NT2/D1 (cell line): Measurements from ENCODE around the gene PAQR8.

Experiments
- DNase-seq: peaks from one replicate; pipeline ENCODE4 v3.0.0-alpha.2; 2011; ENCODE audit warnings: low read depth, low spot score
- H3K27me3 ChIP-seq: 2 replicates; pipeline ENCODE4 v1.6.0; 2011; ENCODE audit warnings: mild to moderate bottlenecking; ENCODE audit not compliant: insufficient read length, insufficient read depth
- H3K36me3 ChIP-seq: 2 replicates; pipeline ENCODE4 v1.6.1; 2011; ENCODE audit warnings: mild to moderate bottlenecking, low read length, mixed read lengths; ENCODE audit not compliant: insufficient read depth, insufficient read length
- H3K4me1 ChIP-seq: 2 replicates; pipeline ENCODE4 v1.5.1; 2011; ENCODE audit not compliant: insufficient read depth, insufficient read length
- H3K4me3 ChIP-seq: 2 replicates; pipeline ENCODE4 v1.5.1; 2011; ENCODE audit warnings: low read depth; ENCODE audit not compliant: insufficient read length
- H3K9ac ChIP-seq: 2 replicates; pipeline ENCODE4 v1.6.0; 2011; ENCODE audit warnings: low read depth; ENCODE audit not compliant: insufficient read length
- H3K9me3 ChIP-seq: 2 replicates; pipeline ENCODE4 v1.5.1; 2011; ENCODE audit warnings: mild to moderate bottlenecking, low read length; ENCODE audit not compliant: insufficient read depth
- SUZ12 ChIP-seq: IDR thresholded peaks from 2 replicates; pipeline ENCODE4 v1.6.1; 2011; ENCODE audit not compliant: insufficient read length, insufficient read depth; ENCODE audit errors: extremely low read depth
- YY1 ChIP-seq: IDR thresholded peaks from 2 replicates; pipeline ENCODE4 v1.6.1; 2011; ENCODE audit not compliant: insufficient read length, insufficient read depth
- ZNF274 ChIP-seq: IDR thresholded peaks from 2 replicates; pipeline ENCODE4 v1.6.1; 2011; ENCODE audit warnings: mild to moderate bottlenecking, low read depth, low read length

The PAQR8 gene

DNA sequence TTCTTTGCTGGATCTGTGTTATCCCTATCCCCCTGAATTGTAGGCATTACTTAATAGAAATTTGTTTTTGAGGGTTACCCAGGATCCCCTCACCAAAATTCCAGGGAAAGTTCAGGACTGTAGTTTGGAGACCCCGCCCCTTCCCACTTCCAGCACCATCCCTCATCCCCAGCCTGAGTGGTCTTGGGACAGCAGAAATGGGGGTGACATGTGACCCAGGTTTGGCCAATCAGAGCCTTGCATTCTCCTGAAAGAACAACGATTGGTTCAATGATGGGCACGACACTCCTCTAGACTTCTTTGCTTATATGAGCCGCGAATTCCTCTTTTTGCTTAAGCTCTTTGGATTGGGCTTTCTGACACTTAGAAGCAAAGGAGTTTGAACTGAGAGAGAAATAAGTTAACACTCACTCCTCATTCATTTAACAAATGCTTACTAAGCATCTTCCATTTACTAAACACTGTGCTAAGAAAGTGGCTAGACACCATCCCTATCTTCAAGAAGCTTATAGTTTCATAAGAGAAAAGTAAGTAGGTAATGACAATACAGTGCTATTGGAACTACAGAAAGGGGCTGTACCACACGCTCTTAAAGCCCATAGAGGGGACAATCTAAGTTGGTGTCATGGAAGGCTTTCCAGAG is 24.9 kb upstream of the PAQR8 start:
- H3K27me3 ChIP-seq = no peaks in the 10 kb centered on the region
- no peak overlapping the region for H3K4me3 ChIP-seq
- H3K9ac ChIP-seq = no peak overlapping the region
- H3K4me1 ChIP-seq = no peaks in the 10 kb centered on the region
- no peaks in the 10 kb centered on the region for H3K36me3 ChIP-seq
- TF ChIP-seq SUZ12 (no peak), ZNF274 (no peak), YY1 (no peak)
- H3K9me3 ChIP-seq = no peaks in the 10 kb centered on the region
- DNase-seq = no peak

DNA sequence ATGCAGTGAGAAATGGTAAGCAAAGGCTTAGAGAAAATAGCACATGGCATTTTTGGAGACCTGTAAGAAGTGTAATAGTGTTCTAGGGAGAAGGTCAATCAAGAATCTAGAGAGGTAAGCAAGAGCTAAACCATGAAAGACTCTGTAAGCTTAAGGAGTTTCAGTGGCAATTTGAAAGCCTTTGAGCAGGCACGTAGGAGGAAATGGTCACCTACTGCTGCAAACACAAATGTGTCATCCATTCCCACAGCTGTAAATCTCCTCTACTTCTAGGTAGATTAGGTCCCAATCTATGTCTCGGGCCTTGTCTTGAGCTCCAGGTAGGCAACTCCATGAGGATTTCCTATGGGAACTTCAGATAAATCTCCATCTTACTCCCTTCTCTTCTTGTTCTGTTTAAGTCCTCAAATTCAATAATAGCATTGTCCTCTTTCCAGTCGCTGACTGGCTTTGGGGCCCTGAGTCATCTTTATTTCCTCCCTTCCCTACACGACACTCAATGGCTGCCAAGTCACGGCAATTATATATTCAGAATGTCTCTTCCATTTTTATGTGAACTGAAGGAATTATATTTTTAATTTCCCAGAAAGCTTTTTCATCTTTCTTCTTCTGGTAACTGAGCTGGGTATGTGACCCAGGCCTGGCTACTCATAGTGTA is 24.2 kb upstream of the PAQR8 start:
- Histone ChIP-seq H3K27me3 (no peaks in the 10 kb centered on the region), H3K4me1 (no peaks in the 10 kb centered on the region), H3K9me3 (no peaks in the 10 kb centered on the region), H3K9ac (no peak overlapping the region), H3K4me3 (no peak overlapping the region), H3K36me3 (no peaks in the 10 kb centered on the region)
- no peak for DNase-seq
- TF ChIP-seq SUZ12 = no peak
- TF ChIP-seq YY1 = no peak
- TF ChIP-seq ZNF274 = no peak

DNA sequence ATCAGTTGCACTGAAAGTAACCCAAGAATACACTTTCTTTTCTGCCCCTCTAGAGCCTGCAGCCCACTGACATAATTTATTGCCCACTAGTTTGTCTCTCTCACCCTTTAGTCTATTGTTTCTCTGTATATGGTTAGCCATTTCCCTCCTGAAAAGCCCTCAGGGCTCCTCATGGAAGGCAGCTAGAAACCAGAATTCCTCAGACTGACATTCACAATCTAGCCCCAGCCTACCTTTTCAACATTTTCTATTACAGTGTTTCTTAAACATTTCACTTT is 21.4 kb upstream of the PAQR8 start:
- Histone ChIP-seq H3K36me3 (no peaks in the 10 kb centered on the region), H3K4me1 (no peaks in the 10 kb centered on the region), H3K27me3 (no peaks in the 10 kb centered on the region), H3K4me3 (no peak overlapping the region), H3K9ac (no peak overlapping the region), H3K9me3 (no peaks in the 10 kb centered on the region)
- TF ChIP-seq ZNF274 (no peak), SUZ12 (no peak), YY1 (no peak)
- DNase-seq = no peak

DNA sequence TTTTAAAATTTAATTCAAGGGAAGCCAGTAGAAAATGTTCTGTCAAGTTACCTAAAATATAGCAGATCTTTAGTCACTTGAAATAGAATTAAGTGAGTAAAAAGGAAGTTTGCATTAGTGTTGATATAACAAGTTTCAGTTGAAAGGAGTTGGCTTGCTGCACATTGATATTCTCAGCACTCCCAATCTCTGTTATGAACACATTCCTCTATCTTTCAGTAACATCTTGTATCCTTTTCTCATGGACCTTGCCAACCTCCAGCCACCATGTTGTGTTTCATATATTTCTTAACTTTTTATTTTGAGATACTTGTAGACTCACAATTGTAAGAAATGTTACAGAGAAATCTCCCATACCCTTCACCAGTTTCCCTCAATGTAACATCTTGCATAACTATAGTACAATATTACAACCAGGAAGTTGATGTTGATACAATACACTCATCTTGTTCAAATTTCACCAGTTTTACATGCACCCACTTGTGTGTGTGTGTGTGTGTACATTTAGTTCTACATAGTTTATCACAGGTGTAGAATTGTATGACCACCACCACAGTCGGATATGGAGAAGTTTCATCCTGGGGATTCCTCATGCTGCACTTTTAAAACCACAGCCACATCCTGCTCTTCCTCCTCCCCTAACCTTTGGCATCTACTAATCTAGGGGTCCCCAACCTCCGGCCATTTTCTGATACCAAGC is 20.2 kb upstream of the PAQR8 start:
- DNase-seq = no peak
- no peaks in the 10 kb centered on the region for H3K36me3 ChIP-seq
- H3K4me1 ChIP-seq = no peaks in the 10 kb centered on the region
- no peak overlapping the region for H3K9ac ChIP-seq
- H3K9me3 ChIP-seq = no peaks in the 10 kb centered on the region
- H3K4me3 ChIP-seq = no peak overlapping the region
- no peak for TF ChIP-seq SUZ12
- TF ChIP-seq YY1 = no peak
- TF ChIP-seq ZNF274 = no peak
- no peaks in the 10 kb centered on the region for H3K27me3 ChIP-seq

DNA sequence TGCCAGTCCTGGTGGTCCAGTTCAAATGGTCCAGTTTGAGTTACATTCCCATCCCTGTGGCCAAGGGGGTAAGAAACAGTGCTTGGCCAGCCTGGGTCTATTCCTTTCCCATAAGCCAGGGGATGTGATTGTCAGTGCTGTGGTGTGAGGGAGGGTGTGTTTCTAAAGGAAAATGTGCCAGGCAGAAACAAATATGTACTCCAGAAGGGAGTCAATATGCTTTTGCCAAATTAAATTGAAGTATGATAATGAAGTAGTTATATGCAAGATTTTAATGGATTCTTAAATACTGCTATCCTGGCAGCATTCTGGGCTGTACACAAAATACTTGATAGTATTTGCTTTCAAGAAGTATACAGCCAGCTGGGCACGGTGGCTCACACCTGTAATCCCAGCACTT is 16.6 kb upstream of the PAQR8 start:
- H3K4me1 ChIP-seq = no peaks in the 10 kb centered on the region
- no peak overlapping the region for H3K9ac ChIP-seq
- H3K36me3 ChIP-seq = no peaks in the 10 kb centered on the region
- H3K4me3 ChIP-seq = no peak overlapping the region
- no peak for DNase-seq
- H3K27me3 ChIP-seq = no peaks in the 10 kb centered on the region
- no peaks in the 10 kb centered on the region for H3K9me3 ChIP-seq
- no peak for TF ChIP-seq YY1

DNA sequence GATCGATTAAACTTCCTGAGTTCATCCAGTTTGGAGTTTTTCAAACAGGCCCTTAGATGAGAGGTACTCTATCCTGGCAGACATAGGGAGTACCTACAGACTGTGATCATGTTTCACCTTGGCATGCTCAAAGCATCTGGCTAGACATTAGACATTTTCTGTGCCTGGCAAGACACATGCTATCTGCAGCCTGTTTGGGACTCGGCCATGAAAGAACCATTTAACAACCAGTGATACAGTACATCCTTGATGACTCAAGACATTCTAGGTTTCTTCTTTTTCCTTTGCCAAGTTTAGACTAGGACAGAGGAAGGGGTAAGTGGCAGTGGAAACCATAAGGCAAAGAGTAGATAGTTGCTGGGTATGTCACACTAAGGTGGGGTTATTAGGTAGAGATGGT is 15.4 kb upstream of the PAQR8 start:
- no peak for DNase-seq
- Histone ChIP-seq H3K4me3 (no peak overlapping the region), H3K9ac (no peak overlapping the region), H3K4me1 (no peaks in the 10 kb centered on the region), H3K9me3 (no peaks in the 10 kb centered on the region), H3K27me3 (no peaks in the 10 kb centered on the region), H3K36me3 (no peaks in the 10 kb centered on the region)
- TF ChIP-seq SUZ12 (no peak), ZNF274 (no peak), YY1 (no peak)

DNA sequence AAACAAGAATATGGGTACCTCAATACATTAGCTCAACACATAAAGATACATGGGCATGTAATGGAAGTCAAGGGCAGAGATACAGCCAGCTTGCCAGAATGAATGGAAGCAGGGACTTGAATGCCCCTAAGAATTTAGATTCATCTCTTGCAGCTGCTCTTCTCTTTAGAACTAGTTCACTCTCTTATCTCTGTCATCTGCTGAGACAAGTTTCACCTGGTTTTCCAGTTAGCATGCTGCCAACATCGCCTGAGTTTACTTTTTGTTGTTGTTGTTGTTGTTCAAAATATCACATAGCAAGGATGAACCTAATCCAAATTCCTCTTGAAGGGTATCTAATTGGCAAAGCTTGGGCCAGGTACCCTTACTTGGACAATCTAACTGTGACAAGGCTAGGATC is 14.1 kb upstream of the PAQR8 start:
- no peak for TF ChIP-seq SUZ12
- TF ChIP-seq YY1 = no peak
- TF ChIP-seq ZNF274 = no peak
- no peak overlapping the region for H3K4me3 ChIP-seq
- H3K27me3 ChIP-seq = no peaks in the 10 kb centered on the region
- no peaks in the 10 kb centered on the region for H3K9me3 ChIP-seq
- no peaks in the 10 kb centered on the region for H3K36me3 ChIP-seq
- no peak for DNase-seq
- H3K4me1 ChIP-seq = no peaks in the 10 kb centered on the region
- no peak overlapping the region for H3K9ac ChIP-seq
